ENCODE results near the gene ZBTB7C.

ZBTB7C gene

GRCh38 chr18:48073211-48073930 is 335.8 kb downstream of the ZBTB7C start:
- no peak for DNase-seq

- DNase-seq: no peak
Observed at GRCh38 chr18:48072428-48073204, 336.6 kb downstream of the ZBTB7C start.

GRCh38 chr18:48068916-48069445 is 340.2 kb downstream of the ZBTB7C start:
- DNase-seq: no peak

- DNase-seq: no peak
Observed at GRCh38 chr18:48066225-48066652, 342.9 kb downstream of the ZBTB7C start.

- no peak for DNase-seq
Observed at GRCh38 chr18:48065601-48065995, 343.6 kb downstream of the ZBTB7C start.

GRCh38 chr18:48064978-48065600 is 344.1 kb downstream of the ZBTB7C start:
- DNase-seq: no peak

- DNase-seq: no peak
Observed at GRCh38 chr18:48061781-48062570, 347.2 kb downstream of the ZBTB7C start.

- no peak for DNase-seq
Observed at GRCh38 chr18:48060970-48061369, 348.2 kb downstream of the ZBTB7C start.

- no peak for DNase-seq
Observed at GRCh38 chr18:48060346-48060745, 348.8 kb downstream of the ZBTB7C start.

GRCh38 chr18:48059455-48060010 is 349.6 kb downstream of the ZBTB7C start:
- no peak for DNase-seq

- no peak for DNase-seq
Observed at GRCh38 chr18:48058486-48058885, 350.7 kb downstream of the ZBTB7C start.

GRCh38 chr18:48057018-48057417 is 352.2 kb downstream of the ZBTB7C start:
- DNase-seq: no peak

GRCh38 chr18:48055351-48055750 is 353.8 kb downstream of the ZBTB7C start:
- DNase-seq: no peak

GRCh38 chr18:48053881-48054816 is 355.0 kb downstream of the ZBTB7C start:
- no peak for DNase-seq

GRCh38 chr18:48052842-48053241 is 356.3 kb downstream of the ZBTB7C start:
- no peak for DNase-seq

- no peak for DNase-seq
Observed at GRCh38 chr18:48051945-48052840, 357.0 kb downstream of the ZBTB7C start.

- no peak for DNase-seq
Observed at GRCh38 chr18:48050176-48050575, 359.0 kb downstream of the ZBTB7C start.

GRCh38 chr18:48049757-48050156 is 359.4 kb downstream of the ZBTB7C start:
- DNase-seq: no peak

- no peak for DNase-seq
Observed at GRCh38 chr18:48048251-48048650, 360.9 kb downstream of the ZBTB7C start.

GRCh38 chr18:48046843-48047242 is 362.3 kb downstream of the ZBTB7C start:
- DNase-seq: no peak

Data from SIG-M5 (cell line).